GM10266 (cell line): ENCODE data around the gene MYO15B.

ENCODE experiments used
- DNase-seq: peaks from one replicate; pipeline ENCODE4 v3.0.0; 2012; ENCODE audit errors: extremely low spot score
- TF ChIP-seq, protein P1 (sequence below): IDR thresholded peaks from 2 replicates; pipeline ENCODE4 v1.5.1; 2012; ENCODE audit warnings: mild to moderate bottlenecking, low read depth; ENCODE audit not compliant: control insufficient read depth, insufficient read depth; ENCODE audit errors: missing control alignments

MYO15B gene

GRCh38 chr17:75565618-75566017 lies 22.0 kb upstream of the MYO15B start:
- no peak for DNase-seq
- TF ChIP-seq, protein P1, sequence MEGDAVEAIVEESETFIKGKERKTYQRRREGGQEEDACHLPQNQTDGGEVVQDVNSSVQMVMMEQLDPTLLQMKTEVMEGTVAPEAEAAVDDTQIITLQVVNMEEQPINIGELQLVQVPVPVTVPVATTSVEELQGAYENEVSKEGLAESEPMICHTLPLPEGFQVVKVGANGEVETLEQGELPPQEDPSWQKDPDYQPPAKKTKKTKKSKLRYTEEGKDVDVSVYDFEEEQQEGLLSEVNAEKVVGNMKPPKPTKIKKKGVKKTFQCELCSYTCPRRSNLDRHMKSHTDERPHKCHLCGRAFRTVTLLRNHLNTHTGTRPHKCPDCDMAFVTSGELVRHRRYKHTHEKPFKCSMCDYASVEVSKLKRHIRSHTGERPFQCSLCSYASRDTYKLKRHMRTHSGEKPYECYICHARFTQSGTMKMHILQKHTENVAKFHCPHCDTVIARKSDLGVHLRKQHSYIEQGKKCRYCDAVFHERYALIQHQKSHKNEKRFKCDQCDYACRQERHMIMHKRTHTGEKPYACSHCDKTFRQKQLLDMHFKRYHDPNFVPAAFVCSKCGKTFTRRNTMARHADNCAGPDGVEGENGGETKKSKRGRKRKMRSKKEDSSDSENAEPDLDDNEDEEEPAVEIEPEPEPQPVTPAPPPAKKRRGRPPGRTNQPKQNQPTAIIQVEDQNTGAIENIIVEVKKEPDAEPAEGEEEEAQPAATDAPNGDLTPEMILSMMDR, result no peak

DNA sequence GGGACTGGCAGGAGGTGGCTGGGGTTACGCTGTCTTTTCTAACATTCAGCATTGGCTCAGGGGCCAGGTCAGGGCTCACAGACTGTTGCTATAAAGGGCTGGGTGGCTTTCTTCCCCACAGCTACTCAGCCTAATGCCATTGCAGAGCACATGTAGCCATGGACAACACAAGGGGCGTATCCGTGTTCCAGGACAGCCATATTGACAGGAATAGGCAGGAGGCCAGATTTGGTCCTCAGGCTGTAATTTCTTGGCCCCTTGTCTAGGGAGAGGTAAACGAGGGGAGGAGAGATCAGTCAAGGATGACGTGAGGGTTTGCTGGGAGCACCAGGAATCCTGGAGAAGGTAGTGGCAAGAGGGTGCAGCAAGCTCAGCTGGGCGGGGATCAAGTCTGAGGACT lies 21.2 kb upstream of the MYO15B start:
- no peak for DNase-seq
- TF ChIP-seq, protein P1, result no peak

DNA sequence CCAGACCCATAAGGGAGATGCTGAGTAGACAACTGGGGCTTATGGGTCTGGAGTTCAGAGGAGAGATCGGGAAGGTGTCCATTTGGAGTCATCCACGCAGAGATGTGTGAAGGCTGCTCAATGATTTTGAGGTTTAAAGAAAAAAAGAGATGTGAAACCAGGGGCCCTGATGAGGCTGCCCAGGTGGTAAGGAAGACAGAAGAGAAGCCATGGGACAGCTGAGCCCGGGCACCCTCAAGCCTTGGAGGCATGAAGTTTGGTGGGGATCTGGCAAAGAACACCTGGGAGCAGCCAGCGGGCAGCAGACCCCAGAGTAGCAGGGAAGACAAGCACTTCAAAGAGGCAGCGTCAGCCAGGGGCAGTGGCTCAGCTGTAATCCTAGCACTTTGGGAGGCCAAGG lies 20.8 kb upstream of the MYO15B start:
- TF ChIP-seq, protein P1, result no peak
- DNase-seq, result no peak

DNA sequence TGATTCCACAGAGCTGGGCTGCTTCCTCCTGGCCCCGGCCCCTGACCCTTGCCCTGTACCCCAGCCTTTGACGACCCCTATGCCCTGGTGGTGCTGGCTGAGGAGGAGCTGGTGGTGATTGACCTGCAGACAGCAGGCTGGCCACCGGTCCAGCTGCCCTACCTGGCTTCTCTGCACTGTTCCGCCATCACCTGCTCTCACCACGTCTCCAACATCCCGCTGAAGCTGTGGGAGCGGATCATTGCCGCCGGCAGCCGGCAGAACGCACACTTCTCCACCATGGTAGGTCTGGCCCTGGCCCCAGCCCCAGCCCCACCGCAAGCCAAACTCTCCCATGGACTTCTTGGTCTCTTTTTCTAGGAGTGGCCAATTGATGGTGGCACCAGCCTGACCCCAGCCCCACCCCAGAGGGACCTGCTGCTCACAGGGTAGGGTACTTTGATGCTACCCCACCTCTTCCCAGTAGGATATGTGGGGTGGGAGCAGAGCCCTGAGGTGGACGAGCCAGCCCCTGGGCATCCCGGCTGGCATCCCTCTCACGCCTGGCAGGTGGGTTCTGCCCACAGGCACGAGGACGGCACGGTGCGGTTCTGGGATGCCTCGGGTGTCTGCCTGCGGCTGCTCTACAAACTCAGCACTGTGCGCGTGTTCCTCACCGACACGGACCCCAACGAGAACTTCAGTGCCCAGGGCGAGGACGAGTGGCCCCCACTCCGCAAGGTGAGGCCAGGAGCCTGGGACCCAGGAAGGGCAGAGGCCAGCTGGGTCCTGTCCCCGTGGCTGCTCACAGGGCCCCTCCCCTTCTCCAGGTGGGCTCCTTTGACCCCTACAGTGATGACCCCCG lies 19.0 kb upstream of the MYO15B start:
- TF ChIP-seq, protein P1, result no peak
- no peak for DNase-seq

DNA sequence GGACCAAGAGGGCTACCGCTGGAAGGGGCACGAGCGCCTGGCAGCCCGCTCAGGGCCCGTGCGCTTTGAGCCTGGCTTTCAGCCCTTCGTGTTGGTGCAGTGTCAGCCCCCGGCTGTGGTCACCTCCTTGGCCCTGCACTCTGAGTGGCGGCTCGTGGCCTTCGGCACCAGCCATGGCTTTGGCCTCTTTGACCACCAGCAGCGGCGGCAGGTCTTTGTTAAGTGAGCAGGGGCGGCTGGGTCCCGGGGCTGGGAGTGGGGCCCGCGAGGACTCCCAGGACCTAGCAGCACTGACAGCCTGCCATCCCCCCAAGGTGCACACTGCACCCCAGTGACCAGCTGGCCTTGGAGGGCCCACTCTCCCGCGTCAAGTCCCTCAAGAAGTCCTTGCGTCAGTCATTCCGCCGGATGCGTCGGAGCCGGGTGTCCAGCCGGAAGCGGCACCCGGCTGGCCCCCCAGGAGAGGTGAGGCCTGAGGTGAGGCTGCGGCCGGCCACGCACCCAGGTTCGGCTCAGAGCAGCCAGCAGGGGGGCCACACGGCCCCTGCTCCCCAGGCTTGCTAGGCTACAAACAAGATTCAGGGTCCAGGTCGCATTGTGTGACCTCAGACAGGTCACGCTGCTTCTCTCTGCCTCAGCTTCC lies 17.4 kb upstream of the MYO15B start:
- DNase-seq, result no peak
- TF ChIP-seq, protein P1, result no peak

- no peak for DNase-seq
- TF ChIP-seq, protein P1, result no peak
Measured at GRCh38 chr17:75570772-75571171, 16.8 kb upstream of the MYO15B start.
